ENCODE measurements around the gene MLEC.
A peak's percentile ranks its signal among the peaks of the same experiment; 100 is the strongest.

Gene MLEC

GRCh38 chr12:120696626-120697025 is 9.7 kb downstream of the MLEC start:
- no peak for DNase-seq

DNA sequence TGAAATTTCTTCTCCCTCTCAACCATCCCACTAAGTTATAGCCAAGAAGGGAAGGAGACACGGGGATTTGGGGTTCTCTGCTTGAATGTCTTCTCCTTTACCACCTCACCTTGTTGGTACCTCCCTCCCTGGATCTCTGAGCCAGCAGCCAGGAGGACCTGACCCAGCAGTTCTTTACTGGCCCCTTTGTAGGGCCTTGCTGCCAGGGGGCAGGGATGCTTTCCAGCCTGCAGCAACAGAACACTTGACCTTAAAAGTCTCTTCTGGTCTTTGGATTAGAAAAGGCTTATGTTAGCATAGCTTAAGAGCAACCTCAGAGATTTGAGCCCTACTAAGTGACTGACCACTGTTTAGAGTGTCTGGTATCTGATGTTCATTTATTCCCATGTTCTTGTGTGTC is 10.4 kb downstream of the MLEC start:
- DNase-seq, result no peak

DNA sequence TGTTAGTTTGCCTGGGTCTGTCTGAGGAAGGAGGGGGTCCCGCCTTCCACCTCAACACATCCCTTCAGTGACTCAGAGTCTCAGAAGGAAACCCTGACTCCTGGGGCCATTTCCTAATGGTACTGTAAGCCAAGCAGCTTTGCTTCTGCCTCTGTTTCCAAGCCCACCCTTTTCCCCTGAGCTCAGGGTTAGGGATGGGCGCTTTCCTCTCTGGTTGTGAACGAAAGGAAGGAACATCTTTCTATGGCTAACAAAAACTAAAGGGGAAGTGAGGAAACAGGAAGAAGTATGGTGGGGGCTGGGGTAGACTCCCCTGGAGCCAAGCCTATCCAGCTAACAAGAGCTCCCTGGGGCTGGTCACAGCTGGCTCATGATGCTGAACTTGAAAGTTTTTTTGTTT is 11.7 kb downstream of the MLEC start:
- no peak for DNase-seq

DNA sequence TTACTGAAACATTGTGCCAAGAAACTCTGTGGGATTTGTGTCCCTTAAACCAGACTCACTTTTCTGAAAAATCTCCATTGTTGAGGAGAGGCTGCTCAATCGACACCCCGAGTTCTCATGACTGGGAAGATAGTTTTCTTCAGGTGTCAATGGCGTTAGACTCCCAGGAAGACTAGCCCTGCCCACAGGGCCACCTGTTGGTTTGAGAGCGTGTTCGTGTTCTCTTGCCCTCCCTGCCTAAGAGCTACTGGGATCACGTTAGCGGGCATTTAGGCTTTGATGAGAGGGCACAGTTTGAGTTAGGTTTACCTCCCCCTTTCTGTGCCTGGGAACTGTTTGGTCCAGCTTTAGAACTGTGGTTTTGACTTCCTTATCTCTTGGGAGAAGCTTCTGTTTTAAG is 12.6 kb downstream of the MLEC start:
- no peak for DNase-seq

- no peak for DNase-seq
Measured at GRCh38 chr12:120700886-120701285, 13.9 kb downstream of the MLEC start.

- no peak for DNase-seq
Measured at GRCh38 chr12:120702637-120703036, 15.7 kb downstream of the MLEC start.

- DNase-seq, result no peak
Measured at GRCh38 chr12:120703311-120703942, 16.5 kb downstream of the MLEC start.

DNA sequence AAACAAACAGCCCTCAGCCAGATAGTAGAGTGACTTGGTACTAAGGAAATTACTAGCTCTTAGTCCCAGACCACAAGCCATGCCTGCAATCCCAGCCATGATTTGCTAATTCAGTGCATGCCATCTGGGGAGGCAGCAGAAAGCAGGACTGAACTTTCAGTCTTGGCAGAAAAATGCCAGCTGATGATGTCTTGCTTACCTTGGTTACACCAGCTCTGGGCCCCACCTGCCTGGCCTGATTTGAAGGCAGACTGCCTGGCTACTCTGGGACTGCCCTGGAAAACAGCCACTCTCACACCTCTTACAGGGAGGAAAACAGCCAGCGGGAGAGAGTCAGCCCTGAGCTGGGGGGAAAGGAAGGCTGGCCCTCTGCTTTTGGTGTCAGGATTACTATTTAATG is 18.7 kb downstream of the MLEC start:
- DNase-seq, result no peak

DNA sequence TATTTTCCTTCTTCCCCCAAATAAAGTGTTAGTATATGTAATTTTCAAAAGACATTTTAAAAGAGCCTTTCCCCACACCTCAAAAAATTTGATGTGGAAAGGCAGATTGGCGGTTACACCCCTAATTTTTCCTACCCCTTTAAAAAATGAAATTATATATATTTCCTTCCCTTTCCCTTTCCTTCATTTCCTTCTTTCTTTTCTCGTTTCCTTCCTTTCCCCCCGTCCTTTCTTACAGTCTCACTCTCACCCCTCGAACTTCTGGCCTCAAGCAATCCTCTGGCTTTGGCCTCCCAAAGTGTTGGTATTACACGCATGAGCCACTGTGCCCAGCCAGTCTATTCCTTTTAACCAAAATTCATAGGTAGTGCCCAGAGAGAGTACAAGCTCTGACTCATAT is 19.1 kb downstream of the MLEC start:
- no peak for DNase-seq

GRCh38 chr12:120708651-120709050 is 21.7 kb downstream of the MLEC start:
- DNase-seq, result no peak

DNA sequence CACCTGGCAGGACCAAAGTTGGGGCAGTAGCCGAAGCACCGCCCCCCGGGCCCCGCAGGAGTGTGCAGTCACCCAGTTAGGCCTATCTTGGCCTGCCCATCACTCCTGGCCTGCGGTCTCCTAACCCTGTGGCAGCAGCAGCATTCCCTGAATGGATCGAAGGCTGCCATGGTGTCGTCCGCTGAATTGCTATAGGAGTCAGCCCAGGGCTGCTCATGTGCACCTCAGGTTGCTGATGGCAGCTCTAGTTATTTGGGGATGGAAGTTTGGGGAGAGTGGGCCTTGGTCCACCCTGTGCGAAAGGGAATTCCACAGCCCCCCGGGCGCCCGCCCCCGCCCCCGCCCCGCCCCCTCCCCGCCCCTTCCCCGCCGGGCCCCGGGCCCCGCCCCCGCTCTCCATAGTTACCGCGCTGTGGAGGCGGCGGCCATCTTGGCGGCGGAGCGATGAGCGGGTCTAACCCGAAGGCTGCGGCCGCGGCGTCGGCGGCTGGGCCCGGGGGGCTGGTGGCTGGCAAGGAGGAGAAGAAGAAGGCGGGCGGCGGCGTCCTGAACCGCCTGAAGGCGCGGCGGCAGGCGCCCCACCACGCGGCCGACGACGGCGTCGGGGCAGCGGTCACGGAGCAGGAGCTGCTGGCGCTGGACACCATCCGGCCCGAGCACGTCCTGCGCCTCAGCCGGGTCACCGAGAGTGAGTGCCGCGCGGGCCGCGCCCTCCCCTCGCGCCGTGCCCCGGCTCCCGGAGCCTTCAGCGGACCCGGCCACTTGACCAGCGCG is 23.3 kb downstream of the MLEC start, which contains the start of gene UNC119B:
Gene UNC119B (plus strand): TSS at position 428 of the 774 bp plus-strand sequence. CDS start 17 bp downstream, at position 445.
- peak; percentile 67 for DNase-seq

DNA sequence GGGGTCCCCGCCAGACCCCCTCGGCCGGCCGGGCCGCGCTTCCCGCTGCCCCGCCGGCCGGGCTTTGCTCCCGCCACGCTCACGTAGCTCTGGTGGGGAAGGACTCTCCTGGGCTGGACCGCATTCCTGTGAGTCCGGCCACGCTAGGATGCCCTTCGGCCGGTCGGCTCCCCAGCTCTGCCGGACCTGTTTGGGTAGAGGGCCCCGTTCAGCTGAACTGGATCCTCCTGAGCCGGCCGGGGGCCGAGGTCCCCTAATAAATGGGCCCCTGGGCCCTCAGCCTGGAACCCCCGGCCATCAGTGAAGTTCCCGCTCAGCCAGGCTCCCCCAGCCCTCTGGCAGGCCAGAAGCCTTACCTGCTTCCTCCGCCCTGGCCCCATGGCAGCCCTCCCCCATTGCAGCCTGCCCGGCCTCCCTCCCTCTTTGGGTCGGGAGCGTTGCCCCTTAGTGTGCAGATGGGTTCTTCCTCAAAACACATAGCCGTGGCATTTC is 23.9 kb downstream of the MLEC start:
- DNase-seq, result no peak

DNA sequence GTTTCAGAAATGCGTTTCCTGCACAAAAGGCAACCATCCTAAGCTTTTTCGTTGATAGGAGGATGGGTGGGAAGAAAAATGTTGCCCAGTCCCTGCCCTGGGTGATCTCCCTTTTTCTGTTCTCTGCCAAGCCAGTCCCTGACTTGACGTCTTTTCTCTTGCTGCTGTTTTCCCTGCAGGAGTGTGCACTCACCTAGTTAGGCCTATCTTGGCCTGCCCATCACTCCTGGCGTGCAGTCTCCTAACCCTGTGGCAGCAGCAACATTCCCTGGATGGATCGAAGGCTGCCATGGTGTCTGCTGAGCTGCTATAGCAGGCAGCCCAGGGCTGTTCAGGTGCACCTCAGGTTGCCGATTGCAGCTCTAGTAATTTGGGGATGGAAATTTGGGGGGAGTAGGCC is 24.5 kb downstream of the MLEC start:
- no peak for DNase-seq

DNA sequence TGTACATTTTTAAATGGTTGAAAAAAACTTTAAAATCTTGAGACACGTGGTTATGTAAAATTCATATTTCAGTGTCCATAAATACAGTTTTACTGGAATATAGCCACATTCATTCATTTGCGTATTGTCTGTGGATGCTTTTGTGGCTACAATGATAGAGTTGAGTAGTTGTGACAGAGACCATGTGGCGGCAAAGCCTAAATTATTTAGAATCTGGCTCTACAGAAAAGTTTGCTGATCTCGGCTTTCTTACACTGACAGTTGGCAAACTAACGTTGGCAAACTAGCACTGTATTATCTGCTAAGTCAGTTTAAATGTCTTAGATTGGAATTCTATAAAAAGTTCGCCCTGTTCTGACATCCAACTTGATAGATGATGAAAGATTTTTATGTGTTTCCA is 25.7 kb downstream of the MLEC start:
- DNase-seq, result no peak

- DNase-seq, result peak; percentile 51
Measured at GRCh38 chr12:120713861-120714482, 27.0 kb downstream of the MLEC start.

DNA sequence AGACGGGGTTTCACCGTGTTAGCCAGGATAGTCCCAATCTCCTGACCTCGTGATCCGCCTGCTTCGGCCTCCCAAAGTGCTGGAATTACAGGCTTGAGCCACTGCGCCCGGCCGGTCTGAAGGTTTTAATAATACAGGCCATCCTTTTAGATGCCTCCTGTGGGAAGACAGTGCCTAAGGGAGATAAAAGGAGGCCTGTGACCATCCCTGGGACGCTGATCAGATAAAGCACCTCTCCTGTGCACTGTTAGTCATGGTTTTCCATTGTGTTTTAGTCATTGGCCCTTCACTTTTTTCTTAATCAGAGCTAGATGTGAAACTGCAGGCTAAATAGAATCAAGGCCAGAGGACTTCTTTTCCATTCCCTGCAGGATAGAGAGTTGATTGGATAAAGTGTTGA is 31.1 kb downstream of the MLEC start:
- DNase-seq, result no peak

DNA sequence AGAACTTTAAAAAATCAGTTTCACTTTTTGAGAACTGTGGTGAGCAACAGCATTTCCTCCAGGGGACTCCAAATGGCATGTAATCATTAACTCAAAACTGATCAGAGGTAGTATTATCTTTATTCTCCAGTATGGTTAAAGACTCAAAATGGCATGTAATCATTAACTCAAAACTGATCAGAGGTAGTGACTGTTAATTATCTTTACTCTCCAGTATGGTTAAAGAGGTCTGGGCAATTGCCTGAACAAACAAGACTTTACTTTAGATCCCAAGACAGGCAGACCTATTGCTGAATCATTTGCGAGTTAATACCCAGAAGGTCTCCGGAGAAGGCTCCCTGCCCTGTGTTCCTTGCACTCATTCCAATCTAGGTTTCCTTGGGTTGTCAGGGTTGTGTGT is 32.1 kb downstream of the MLEC start:
- DNase-seq, result no peak

- no peak for DNase-seq
Measured at GRCh38 chr12:120719496-120720233, 32.7 kb downstream of the MLEC start.

GRCh38 chr12:120720234-120720986 is 33.5 kb downstream of the MLEC start:
- DNase-seq, result no peak

- no peak for DNase-seq
Measured at GRCh38 chr12:120720987-120721801, 34.2 kb downstream of the MLEC start.

DNA sequence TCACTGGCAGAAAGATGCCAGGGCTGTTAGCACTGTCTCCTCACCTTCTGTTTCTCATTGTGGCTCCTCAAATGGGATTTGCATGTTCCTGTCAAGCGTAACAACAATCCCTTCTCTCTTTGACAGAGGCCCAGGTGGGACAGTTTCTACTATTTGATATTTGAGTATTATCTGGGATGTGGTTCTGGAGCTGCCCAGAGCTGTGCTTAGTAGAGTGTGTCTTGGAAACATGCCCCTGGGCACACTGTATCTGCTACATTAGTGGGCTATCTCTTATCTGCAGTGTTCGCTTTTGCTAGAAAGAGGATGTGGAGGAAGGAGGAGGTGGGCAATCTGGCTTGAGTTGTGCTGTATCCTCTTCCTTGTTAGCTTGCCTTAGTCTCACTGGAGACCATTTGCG is 34.9 kb downstream of the MLEC start:
- DNase-seq, result no peak

DNA sequence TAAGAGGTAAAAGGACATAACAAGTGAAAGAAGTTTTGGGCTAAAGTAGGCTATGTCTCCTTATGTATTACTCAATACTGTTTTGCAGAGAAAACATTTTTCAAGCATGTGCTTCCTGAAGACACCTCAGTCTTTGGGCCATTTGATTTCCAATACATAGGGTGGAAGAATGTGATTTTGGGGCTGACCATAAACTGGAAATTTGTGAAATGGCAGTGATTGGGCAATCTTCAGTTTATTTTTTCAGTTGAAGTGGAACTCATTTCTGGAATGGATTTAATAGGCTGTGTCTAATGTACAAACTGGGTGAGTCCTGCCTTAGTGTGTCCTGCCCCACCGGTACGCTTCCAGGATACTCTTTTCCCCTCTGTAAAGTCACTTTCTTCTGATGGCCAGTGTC is 35.8 kb downstream of the MLEC start:
- no peak for DNase-seq
